ENCODE results near the gene AMBRA1. TPM values are rescaled to one million over a fixed set of nuclear protein-coding genes. Genes with fewer than 3 reads are reported as not detected.
A peak's percentile ranks its signal among the peaks of the same experiment; 100 is the strongest.

AMBRA1 gene
- polyA plus RNA-seq, 1 of the 3 experiments (the other 2 are of a cell fraction), result 10.4 TPM

- DNase-seq, result no peak
Observed at GRCh38 chr11:46562527-46562926, 31.3 kb downstream of the AMBRA1 start.

GRCh38 chr11:46560300-46560991 lies 33.4 kb downstream of the AMBRA1 start:
- H3K27ac ChIP-seq (ENCODE audit: low read depth in 2 of 2, low read length in 1 of 2), result peak overlapping the region in 1 of 2 experiments; percentile 12; a peak in 1 of 4 replicates

More at GRCh38 chr11:46562527-46562926, 31.3 kb downstream of the AMBRA1 start:
- peaks cover 64% of the 10 kb centered on the region for H4K20me1 ChIP-seq (ENCODE audit: insufficient read depth)
- H3K27ac ChIP-seq (ENCODE audit: low read depth in 2 of 2, low read length in 1 of 2), result no peak overlapping the region
- peaks cover 19% of the 10 kb centered on the region for H3F3A ChIP-seq (replicated peaks; ENCODE audit: insufficient read depth)
- H3K4me3 ChIP-seq (ENCODE audit: low read depth in 2 of 2, low read length in 1 of 2), result no peak overlapping the region
- peaks cover 90% of the 10 kb centered on the region for H3K79me2 ChIP-seq (ENCODE audit: insufficient read depth)
- no peak overlapping the region for H3K4me2 ChIP-seq
- POLR2A ChIA-PET, result no interaction called here
- TF ChIP-seq SIN3A (IDR thresholded peaks at IDR 0.05; ENCODE audit: borderline replicate concordance, low read depth, low read length) (no peak), MEF2A (IDR thresholded peaks at IDR 0.05; ENCODE audit: borderline replicate concordance, low read depth) (no peak), NRF1 (IDR thresholded peaks at IDR 0.05; ENCODE audit: low read depth, low read length) (no peak), NFIC (IDR thresholded peaks at IDR 0.05; ENCODE audit: borderline replicate concordance) (no peak), RAD21 (IDR thresholded peaks at IDR 0.05; ENCODE audit: low read length) (no peak), ELF1 (IDR thresholded peaks at IDR 0.05) (no peak)
- H3K27me3 ChIP-seq (ENCODE audit: insufficient read depth), result no peaks in the 10 kb centered on the region
- no peak overlapping the region for H3K9ac ChIP-seq
- H3K4me1 ChIP-seq (ENCODE audit: control insufficient read depth in 1 of 2, insufficient read depth in 2 of 2, low read depth in 1 of 2, low read length in 1 of 2), result peaks cover 0 to 23% of the 10 kb centered on the region in 2 experiments; a peak in 3 of 4 replicates
- H3K36me3 ChIP-seq (replicated peaks in 1 of 2; ENCODE audit: control insufficient read depth in 1 of 2, insufficient read depth in 2 of 2, low read length in 1 of 2), result no peaks in the 10 kb centered on the region
- WGBS (ENCODE audit: low lambda C conversion rate), result 98% methylated on average over 5 of the region's 5 CpGs
- H3K9me3 ChIP-seq, result no peaks in the 10 kb centered on the region
- no peaks in the 10 kb centered on the region for H3K9me2 ChIP-seq
- CTCF ChIA-PET, result interaction anchor here (0.8 to 1.4 kb wide), 4 partner anchors 25 to 210 kb away, joined by 3 to 4 read pairs (median 4); partner anchors contain the start of genes ATG13 and HARBI1
- H2AFZ ChIP-seq (ENCODE audit: low read depth), result no peak overlapping the region

More at GRCh38 chr11:46560300-46560991, 33.4 kb downstream of the AMBRA1 start:
- DNase-seq, result no peak
- Histone ChIP-seq H2AFZ (ENCODE audit: low read depth) (no peak overlapping the region; the same call in 1 of the 2 replicates), H3K9ac (no peak overlapping the region), H3K36me3 (replicated peaks in 1 of 2; ENCODE audit: control insufficient read depth in 1 of 2, insufficient read depth in 2 of 2, low read length in 1 of 2) (no peaks in the 10 kb centered on the region), H3K4me1 (ENCODE audit: control insufficient read depth in 1 of 2, insufficient read depth in 2 of 2, low read depth in 1 of 2, low read length in 1 of 2) (peaks cover 0 to 30% of the 10 kb centered on the region in 2 experiments; a peak in 3 of 4 replicates), H3F3A (replicated peaks; ENCODE audit: insufficient read depth) (peaks cover 17% of the 10 kb centered on the region), H3K4me3 (ENCODE audit: low read depth in 2 of 2, low read length in 1 of 2) (no peak overlapping the region), H3K9me2 (no peaks in the 10 kb centered on the region), H3K27me3 (ENCODE audit: insufficient read depth) (no peaks in the 10 kb centered on the region), H3K4me2 (peak overlapping the region; percentile 49), H3K9me3 (no peaks in the 10 kb centered on the region), H3K79me2 (ENCODE audit: insufficient read depth) (peaks cover 92% of the 10 kb centered on the region), H4K20me1 (ENCODE audit: insufficient read depth) (peaks cover 56% of the 10 kb centered on the region)
- CTCF ChIA-PET, result interaction anchor here (0.7 to 2.0 kb wide), 4 partner anchors 11 to 213 kb away, joined by 4 to 7 read pairs (median 6); partner anchors contain the start of gene DGKZ
- WGBS (ENCODE audit: low lambda C conversion rate), result 75% methylated on average over 6 of the region's 6 CpGs
- TF ChIP-seq EZH2phosphoT487 (IDR thresholded peaks at IDR 0.05; ENCODE audit: borderline replicate concordance, low read depth) (no peak), EP300 (IDR thresholded peaks at IDR 0.05; ENCODE audit: borderline replicate concordance in 1 of 2, low read depth in 1 of 2, low read length in 1 of 2) (no peak), IRF3 (IDR thresholded peaks at IDR 0.05; ENCODE audit: low read depth, low read length) (no peak), RAD21 (IDR thresholded peaks at IDR 0.05; ENCODE audit: low read length) (no peak), TCF12 (IDR thresholded peaks at IDR 0.05) (no peak), FOSL2 (IDR thresholded peaks at IDR 0.05; ENCODE audit: borderline replicate concordance, low read depth) (no peak), RCOR1 (IDR thresholded peaks at IDR 0.05; ENCODE audit: low read length) (no peak), FOXM1 (IDR thresholded peaks at IDR 0.05; ENCODE audit: low read depth) (no peak)
- POLR2A ChIA-PET, result interaction anchor here (0.6 to 2.0 kb wide), 2 partner anchors 33 to 180 kb away, joined by 3 to 5 read pairs; partner anchors contain the start of gene AMBRA1
